Pons (tissue), 1 donor: ENCODE results near the gene FBXL13.
"Not testable (repeated sequence)": the region's sequence is repeated elsewhere in the genome, so short reads cannot be mapped to it uniquely, and the experiment has no call there.

Experiments used
- DNase-seq: peaks from one replicate; pipeline ENCODE4 v3.0.0-alpha.2; 2016; ENCODE audit warnings: low spot score

FBXL13 gene

GRCh38 chr7:102859084-102859798 is 215.4 kb downstream of the FBXL13 start:
- DNase-seq, result no peak

- DNase-seq, result no peak
These were observed 218.6 kb downstream of the FBXL13 start for GRCh38 chr7:102856036-102856435.

GRCh38 chr7:102849538-102849937 is 225.1 kb downstream of the FBXL13 start:
- DNase-seq, result no peak

GRCh38 chr7:102849079-102849478 is 225.5 kb downstream of the FBXL13 start:
- DNase-seq, result no peak

- DNase-seq, result no peak
These were observed 229.2 kb downstream of the FBXL13 start for GRCh38 chr7:102845346-102845745.

- DNase-seq, result no peak
These were observed 230.7 kb downstream of the FBXL13 start for GRCh38 chr7:102843850-102844249.

GRCh38 chr7:102842284-102842683 is 232.3 kb downstream of the FBXL13 start:
- DNase-seq, result no peak

GRCh38 chr7:102841290-102841689 is 233.3 kb downstream of the FBXL13 start:
- DNase-seq, result peak; percentile 36

GRCh38 chr7:102840404-102840803 is 234.2 kb downstream of the FBXL13 start:
- no peak for DNase-seq

GRCh38 chr7:102838572-102839101 is 236.0 kb downstream of the FBXL13 start:
- not testable (repeated sequence) for DNase-seq

GRCh38 chr7:102837802-102838201 is 236.8 kb downstream of the FBXL13 start:
- DNase-seq, result no peak

GRCh38 chr7:102836977-102837376 is 237.6 kb downstream of the FBXL13 start:
- no peak for DNase-seq

- DNase-seq, result no peak
These were observed 238.2 kb downstream of the FBXL13 start for GRCh38 chr7:102836191-102836919.

GRCh38 chr7:102834999-102835398 is 239.6 kb downstream of the FBXL13 start:
- no peak for DNase-seq

- DNase-seq, result no peak
These were observed 240.1 kb downstream of the FBXL13 start for GRCh38 chr7:102834466-102834865.

GRCh38 chr7:102833343-102833742 is 241.3 kb downstream of the FBXL13 start:
- DNase-seq, result no peak

GRCh38 chr7:102832674-102833073 is 241.9 kb downstream of the FBXL13 start:
- no peak for DNase-seq

- no peak for DNase-seq
These were observed 244.4 kb downstream of the FBXL13 start for GRCh38 chr7:102830197-102830596.

GRCh38 chr7:102829075-102829474 is 245.5 kb downstream of the FBXL13 start:
- DNase-seq, result no peak

- DNase-seq, result no peak
These were observed 246.3 kb downstream of the FBXL13 start for GRCh38 chr7:102828286-102828685.

GRCh38 chr7:102823390-102824119 is 251.0 kb downstream of the FBXL13 start:
- no peak for DNase-seq

- DNase-seq, result no peak
These were observed 252.4 kb downstream of the FBXL13 start for GRCh38 chr7:102821994-102822747.
